ENCODE results near the gene ASIC1. TPM values are rescaled to one million over a fixed set of nuclear protein-coding genes. Genes with fewer than 3 reads are reported as not detected.

Gene ASIC1
- total and polyA plus RNA-seq, 2 of the 13 experiments (the other 11 are each of a cell fraction or from before 2014, with no cell fraction given) = 0.44 to 1.5 TPM

DNA sequence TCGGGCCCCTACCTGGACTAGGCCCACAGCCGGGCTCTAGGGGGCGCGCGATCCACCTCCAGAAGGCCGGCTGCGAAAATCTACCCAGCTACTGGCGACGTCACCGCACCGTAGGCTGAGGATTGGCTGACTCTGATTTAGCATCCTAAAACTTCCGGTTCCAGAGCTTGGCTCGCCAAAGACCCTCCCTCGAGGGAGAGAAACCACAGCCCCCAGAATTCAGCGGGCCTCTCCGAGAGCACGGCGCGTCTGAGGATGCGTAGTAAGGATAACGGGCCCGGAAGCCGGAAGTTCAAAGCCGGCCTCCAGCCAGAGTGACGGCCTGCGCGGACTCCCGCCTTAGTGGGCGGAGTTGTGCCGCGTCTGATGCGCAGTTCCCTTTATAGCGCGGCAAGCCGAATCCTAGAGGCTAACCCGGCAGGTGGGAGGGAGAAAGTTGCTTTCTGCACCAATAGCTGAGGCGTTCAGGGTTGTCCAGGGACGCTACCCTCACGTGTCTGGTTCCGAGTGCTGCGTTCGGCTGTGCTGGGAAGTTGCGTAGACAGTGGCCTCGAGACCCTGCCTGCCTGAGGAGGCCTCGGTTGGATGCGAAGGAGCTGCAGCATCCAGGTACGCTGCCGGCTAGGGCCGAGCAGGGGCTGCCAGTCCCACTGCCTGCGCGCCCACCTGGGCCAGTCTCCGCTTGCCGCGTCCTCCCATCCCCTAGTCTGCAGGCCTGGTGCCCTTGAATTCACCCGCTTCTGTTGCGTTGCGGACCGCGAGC is 54.5 kb downstream of the ASIC1 start, which contains the start of gene COX14 (continued):
- TF ChIP-seq, protein P1, sequence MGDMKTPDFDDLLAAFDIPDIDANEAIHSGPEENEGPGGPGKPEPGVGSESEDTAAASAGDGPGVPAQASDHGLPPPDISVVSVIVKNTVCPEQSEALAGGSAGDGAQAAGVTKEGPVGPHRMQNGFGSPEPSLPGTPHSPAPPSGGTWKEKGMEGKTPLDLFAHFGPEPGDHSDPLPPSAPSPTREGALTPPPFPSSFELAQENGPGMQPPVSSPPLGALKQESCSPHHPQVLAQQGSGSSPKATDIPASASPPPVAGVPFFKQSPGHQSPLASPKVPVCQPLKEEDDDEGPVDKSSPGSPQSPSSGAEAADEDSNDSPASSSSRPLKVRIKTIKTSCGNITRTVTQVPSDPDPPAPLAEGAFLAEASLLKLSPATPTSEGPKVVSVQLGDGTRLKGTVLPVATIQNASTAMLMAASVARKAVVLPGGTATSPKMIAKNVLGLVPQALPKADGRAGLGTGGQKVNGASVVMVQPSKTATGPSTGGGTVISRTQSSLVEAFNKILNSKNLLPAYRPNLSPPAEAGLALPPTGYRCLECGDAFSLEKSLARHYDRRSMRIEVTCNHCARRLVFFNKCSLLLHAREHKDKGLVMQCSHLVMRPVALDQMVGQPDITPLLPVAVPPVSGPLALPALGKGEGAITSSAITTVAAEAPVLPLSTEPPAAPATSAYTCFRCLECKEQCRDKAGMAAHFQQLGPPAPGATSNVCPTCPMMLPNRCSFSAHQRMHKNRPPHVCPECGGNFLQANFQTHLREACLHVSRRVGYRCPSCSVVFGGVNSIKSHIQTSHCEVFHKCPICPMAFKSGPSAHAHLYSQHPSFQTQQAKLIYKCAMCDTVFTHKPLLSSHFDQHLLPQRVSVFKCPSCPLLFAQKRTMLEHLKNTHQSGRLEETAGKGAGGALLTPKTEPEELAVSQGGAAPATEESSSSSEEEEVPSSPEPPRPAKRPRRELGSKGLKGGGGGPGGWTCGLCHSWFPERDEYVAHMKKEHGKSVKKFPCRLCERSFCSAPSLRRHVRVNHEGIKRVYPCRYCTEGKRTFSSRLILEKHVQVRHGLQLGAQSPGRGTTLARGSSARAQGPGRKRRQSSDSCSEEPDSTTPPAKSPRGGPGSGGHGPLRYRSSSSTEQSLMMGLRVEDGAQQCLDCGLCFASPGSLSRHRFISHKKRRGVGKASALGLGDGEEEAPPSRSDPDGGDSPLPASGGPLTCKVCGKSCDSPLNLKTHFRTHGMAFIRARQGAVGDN (CRISPR knock-in tag; IDR thresholded peaks at IDR 0.05) = peak; percentile 95
- peak; percentile 71; the same call in 1 of the 2 replicates for TF ChIP-seq ZNF784 (CRISPR knock-in tag; IDR thresholded peaks at IDR 0.05; ENCODE audit: borderline replicate concordance)
- TF ChIP-seq ZNF83 (CRISPR knock-in tag; IDR thresholded peaks at IDR 0.05; ENCODE audit: borderline replicate concordance) = peak; percentile 94; the same call in 1 of the 2 replicates
- TF ChIP-seq ZNF362 (CRISPR knock-in tag; IDR thresholded peaks at IDR 0.05; ENCODE audit: borderline replicate concordance) = peak; percentile 34; the same call in 1 of the 2 replicates
- TF ChIP-seq, protein P2, sequence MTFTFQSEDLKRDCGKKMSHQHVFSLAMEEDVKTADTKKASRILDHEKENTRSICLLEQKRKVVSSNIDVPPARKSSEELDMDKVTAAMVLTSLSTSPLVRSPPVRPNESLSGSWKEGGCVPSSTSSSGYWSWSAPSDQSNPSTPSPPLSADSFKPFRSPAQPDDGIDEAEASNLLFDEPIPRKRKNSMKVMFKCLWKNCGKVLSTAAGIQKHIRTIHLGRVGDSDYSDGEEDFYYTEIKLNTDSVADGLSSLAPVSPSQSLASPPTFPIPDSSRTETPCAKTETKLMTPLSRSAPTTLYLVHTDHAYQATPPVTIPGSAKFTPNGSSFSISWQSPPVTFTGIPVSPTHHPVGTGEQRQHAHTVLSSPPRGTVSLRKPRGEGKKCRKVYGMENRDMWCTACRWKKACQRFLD (CRISPR knock-in tag; IDR thresholded peaks at IDR 0.05; ENCODE audit: borderline replicate concordance) = no peak
- no peak for TF ChIP-seq ZNF124 (CRISPR knock-in tag; IDR thresholded peaks at IDR 0.05)
- TF ChIP-seq ZFP62 (CRISPR knock-in tag; IDR thresholded peaks at IDR 0.05) = no peak
- TF ChIP-seq ZNF850 (CRISPR knock-in tag; conservative IDR thresholded peaks at IDR 0.05) = no peak
- no peak for TF ChIP-seq CEBPZ (IDR thresholded peaks at IDR 0.05; ENCODE audit: low read length)
- TF ChIP-seq ZNF652 (CRISPR knock-in tag; IDR thresholded peaks at IDR 0.05; ENCODE audit: borderline replicate concordance, low read depth) = no peak
- no peak for TF ChIP-seq CREB3 (CRISPR knock-in tag; IDR thresholded peaks at IDR 0.05)
- 0 out of 2 replicates have a peak, but pooled peaks have one; percentile 21 for TF ChIP-seq ZBTB2 (CRISPR knock-in tag; IDR thresholded peaks at IDR 0.05; ENCODE audit: low read depth)
- TF ChIP-seq ZFP36 (IDR thresholded peaks at IDR 0.05; ENCODE audit: borderline replicate concordance, low read depth, low read length, partially characterized antibody) = no peak

Data from HepG2 (cell line).